HG03045 (cell line): Measurements from ENCODE around the gene GFI1B.
"Not testable (repeated sequence)": the region's sequence is repeated elsewhere in the genome, so short reads cannot be mapped to it uniquely, and the experiment has no call there.

Source experiments
- ATAC-seq: cut with Tn5 transposase; IDR thresholded peaks from one replicate; pipeline ENCODE4 v1.9.1; 2021; ENCODE audit warnings: mild to moderate bottlenecking, moderate library complexity; ENCODE audit not compliant: unreplicated experiment

Gene GFI1B

DNA sequence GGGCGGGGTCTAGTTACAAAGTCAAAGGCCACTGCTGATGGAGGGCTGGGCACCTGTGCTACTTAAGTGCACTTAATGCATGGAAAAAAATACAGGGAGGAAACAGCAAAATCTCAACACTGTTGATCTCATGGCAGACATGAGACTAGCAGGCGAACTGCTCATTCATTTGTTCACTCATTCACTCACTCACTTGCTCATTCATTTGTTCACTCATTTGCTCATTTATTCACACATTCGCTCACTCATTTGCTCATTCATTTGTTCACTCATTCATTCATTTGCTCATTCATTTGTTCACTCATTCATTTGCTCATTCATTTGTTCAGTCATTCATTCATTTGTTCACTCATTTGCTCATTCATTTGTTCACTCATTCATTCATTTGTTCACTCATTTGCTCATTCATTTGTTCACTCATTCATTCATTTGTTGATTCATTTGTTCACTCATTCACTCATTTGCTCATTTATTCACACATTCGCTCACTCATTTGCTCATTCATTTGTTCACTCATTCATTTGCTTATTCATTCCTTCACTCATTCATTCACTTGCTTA is 11.6 kb downstream of the GFI1B start:
- not testable (repeated sequence) for ATAC-seq

DNA sequence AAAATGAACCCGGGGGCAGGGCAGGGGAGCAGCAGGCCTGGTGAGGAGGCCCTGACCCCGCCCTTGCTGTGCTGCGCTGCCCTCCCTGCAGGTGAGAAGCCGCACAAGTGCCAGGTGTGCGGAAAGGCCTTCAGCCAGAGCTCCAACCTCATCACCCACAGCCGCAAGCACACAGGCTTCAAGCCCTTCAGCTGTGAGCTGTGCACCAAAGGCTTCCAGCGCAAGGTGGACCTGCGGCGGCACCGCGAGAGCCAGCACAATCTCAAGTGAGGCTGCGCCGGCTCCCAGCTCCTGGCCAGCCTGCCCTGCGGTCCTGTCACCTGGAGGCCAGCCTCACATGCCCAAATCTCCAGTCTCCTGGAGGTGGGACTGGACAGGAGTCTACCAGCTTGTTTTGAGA is 12.3 kb downstream of the GFI1B start:
- ATAC-seq: no peak

DNA sequence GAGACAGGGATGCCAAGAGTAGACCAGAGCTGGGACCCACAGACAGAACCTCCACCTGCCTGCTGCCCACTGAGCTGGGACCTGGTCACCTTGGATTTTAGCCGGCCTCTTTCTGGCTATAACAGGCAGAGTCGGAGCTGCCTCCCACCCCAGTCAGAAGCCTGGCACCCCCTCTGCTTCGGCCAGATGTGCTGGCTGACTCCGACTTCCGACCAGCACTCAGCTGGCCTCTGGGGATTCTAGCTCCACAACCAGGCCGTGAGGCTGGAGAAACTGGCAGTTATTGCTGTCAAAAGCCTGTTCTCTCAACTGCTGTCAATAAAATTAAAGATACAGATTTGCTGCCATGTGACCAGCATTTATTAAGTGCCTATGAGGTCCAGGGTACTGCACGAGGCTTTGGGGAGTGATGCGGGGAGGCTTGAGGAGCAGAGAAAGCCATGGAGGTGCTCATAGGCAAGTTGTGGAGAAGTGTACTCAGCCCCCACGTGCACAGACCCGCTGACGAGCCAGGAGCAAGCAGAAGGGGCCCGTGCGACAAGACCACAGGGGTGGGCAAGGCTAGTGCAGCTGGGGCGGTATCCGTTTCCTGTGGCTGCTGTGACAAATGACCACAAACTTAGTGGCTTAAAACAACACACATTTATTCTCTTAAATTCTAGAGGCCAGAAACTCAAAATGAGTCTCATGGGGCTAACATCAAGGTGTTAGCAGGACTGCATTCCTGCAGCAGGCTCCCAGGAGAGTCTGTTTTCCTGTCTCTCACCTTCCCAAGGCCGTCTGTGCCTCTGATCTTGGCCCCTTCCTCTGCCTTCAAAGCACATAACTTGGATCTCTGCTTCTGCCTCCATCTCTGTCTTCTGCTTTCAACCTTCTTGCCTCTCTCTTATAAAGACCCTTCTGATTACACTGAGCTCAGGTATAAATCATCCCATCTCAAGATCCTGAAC is 13.1 kb downstream of the GFI1B start:
- no peak for ATAC-seq

DNA sequence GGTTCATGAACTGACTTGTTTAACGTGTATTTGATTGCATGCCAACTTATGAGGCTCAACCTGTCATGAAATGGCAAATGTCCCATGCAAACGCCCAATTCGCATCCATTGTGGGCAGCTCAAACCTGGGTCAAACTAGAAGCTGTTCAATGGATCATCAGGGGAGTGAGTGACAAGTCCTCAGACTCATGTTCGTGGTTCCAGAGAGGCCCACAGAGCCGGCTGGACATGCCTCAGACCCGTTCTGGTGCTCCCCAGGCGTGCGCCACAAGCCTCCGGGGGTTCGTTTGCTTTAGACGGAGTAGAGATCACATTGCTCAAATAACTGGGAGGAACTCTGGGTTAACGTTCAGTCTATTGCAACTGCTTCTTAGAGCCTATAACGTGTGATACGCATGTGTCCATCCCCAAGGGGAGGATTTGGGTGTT is 15.0 kb downstream of the GFI1B start:
- no peak for ATAC-seq

DNA sequence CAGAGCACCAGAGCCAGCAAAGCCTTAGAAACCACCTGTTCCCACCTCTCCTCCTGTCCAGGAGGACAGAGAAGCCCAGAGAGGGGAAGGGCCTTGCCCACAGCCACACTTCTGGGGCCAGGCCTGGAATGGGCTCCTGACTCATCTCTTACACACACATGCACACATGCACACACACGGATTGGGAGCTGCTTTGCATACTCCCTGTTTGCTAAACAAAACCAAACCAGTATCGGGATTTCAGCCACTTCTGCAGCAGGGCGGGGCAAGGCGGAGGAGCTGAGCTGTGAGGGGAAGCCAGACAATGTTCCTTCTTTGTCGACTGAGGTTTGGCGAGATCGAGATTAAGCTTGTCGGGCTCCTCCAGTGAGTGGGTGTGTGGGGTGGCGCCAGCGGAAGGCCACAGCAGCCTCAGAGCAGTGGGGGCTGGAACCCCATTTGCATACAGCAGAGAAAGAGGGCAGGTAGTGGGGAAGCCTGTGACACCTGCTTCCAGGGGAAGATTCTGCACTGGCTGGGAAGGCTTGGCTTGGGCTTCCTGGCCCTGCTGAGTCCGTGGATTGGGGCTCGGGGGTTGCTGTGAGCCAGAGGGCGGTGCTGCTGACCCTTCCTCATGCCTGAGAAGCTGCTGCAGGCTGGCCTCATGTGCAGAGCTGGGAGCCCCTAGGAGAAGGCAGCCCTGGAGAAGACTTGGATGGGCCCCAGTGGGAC is 16.1 kb downstream of the GFI1B start:
- no peak for ATAC-seq

DNA sequence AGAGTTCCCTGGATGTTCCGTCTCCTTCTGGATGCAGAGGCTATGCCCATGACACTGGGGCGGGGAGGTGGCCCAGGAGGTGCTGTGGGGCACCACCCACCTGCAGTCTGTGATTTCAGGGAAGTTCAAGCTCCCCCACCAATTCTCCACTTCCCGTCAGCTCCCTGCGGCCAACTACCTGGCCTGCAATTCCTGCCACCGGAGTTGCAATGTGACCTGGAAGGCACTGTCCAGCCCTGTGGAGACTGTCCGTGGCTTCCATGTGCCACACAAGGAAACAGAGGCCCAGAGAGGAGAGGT is 16.6 kb downstream of the GFI1B start:
- no peak for ATAC-seq

DNA sequence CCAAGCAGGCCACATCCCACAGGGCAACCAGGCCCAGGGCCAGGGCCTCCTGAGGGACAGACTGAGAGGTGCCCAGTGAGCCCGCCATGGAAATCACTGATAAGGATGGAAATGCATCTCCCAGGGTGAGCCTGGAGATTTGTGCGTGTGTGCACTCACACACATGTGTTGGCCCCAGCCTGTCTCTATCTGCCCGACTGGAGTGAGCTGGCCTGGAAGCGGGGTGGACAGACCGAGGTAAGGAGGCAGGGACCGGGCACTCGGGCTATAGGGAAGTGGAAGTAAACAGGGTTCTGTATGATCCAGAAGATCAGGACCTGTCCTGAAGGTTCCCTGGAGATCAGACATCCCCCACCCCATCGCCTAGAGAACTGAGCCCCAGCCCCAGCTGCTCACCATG is 17.4 kb downstream of the GFI1B start:
- no peak for ATAC-seq

DNA sequence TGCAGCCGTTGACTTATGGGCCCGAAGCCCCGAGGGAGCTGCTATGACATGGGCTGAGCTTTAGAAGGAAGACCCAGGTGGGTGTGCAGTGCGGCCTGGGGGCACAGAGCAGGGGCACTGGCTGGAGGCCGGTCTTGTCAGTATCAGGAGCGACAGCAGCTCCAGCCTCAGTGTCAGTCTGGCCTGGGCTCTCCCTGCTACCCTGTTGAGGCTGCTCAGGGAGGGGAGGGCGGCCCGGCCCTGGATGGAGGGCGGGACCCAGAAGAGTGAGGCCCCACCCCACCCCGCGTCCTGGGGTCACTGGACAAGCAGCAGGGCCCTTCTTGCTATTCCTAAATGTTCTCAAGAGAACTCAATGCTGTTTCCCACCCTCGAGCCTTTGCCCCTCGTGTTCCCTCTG is 18.0 kb downstream of the GFI1B start:
- ATAC-seq: no peak

DNA sequence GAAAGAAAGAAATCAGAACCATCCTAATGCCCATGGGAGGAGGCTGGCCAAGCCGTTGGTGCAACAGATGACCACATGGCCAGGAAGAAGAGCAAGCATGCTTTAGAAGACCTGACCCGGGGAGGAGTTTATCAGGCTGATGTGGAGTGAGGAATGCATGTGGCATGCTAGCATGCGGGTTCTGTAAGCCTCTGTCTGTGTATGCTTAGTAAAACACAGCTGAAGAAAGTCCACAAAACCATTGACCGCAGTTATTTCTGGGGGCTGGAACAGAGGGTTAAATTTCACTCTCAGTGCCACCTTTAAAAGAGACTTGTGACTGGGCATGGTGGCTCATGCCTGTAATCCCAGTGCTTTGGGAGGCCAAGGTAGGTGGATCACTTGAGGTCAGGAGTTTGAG is 19.1 kb downstream of the GFI1B start:
- ATAC-seq: no peak

DNA sequence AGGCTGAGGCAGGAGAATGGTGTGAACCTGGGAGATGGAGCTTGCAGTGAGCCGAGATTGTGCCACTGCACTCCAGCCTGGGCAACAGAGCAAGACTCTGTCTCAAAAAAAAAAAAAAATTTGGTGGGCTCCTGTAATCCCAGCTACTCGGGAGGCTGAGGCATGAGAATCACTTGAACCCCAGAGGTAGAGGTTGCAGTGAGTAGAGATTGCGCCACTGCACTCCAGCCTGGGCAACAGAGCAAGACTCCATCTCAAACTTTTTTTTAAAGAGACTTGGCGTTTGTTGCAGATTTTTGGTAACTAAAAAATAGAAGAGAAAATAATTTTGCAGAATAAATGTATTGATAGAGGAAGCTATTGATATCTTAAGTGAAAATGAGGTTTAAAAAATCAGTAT is 19.7 kb downstream of the GFI1B start:
- ATAC-seq: not testable (repeated sequence)

DNA sequence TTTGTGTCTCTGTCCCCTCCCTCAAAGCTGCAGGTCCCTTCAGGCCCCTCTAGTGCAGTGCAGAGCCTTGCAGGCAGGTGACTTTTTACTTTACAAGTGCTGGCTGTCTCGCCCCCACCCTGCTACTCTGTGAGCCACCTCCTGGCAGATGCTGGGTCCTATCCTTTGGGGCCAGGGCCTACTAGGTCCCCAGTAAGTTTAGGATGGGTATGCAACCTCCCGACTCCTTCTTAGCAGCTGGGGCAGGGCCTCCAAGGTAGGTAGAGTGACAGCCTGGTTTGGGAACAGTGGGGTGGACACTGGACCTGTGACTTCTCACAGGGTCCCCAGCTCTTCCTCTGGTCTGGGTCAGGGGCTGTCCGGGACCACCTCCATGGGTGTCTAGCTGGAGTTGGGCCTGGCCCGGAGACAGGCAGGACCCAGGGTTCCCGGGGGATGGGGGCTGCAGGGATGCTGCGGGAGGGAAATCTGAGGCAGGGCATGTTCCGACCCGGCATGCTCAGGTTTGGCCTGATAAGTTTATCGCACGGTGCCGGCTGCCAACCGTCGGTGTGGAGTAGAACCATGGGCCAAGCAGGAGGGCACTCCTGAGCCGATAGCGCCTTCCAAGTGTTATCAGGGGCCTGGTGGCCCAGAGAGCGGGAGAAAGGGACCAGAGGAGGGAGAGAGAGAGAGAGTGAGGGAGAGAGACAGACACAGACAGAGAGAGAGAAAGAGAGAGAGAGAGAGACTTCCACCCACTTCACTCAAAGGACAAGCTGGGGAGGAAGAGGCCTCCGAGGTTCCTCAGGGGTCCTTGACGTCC is 20.5 kb downstream of the GFI1B start:
- no peak for ATAC-seq

DNA sequence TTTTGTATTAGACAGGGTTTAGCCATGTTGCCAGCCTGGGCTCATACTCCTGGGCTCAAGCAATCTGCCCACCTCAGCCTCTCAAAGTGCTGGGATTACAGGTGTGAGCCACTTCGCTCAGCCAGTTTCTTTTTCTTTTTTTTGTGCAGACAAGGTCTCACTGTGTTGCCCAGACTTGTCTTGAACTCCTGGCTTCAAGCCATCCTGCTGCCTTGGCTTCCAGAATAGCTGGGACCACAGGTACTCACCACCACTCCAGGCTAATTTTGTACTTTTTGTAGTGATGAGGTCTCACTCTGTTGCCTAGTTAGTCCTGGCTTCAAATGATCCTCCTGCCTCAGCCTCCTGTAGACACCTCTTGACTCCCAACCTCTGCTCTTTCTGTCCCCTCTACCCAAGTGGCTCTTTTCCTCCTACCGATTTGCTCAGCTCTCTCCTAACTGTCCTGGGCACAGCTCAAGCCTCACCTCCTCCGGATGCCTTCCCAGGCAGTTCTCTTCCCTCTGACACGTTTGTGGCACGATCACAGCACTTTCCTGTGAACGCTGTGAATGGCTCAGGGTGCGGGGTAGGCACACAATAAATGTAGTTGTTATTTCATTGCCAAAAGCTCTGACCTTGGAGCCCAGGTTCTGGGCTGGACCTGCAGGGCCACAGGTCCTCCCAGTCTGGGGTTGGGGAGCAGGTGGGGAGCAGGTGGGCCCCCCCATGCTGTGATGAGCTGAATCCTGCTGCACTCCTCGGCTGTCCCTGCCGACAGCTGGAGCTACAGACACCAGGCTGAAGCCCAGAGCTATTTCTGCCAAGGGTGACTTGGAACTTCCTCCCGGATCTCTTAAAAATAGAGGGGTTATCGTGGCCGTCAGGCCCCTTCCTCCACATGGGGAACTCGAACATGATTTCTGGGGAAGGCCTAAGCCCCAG is 23.9 kb downstream of the GFI1B start:
- no peak for ATAC-seq

DNA sequence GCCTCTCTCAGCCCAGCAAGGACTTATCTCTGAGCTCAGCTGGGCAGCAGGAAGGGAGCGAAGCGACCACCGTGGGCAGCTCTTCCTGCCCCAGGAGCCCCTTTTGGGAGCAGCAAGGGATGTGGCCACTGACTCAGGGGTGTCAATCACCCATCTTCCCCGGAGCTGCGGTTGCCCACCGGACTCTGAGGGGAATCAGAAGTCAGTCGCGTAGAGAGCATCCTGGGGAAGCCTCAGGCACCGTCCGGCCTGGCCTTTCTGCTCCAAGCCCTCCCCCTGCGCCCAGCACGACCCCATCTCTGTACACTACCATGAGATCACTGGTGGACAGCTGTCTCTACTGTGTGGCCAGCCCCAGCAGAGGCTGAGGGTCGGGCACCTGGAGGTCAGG is 24.6 kb downstream of the GFI1B start:
- no peak for ATAC-seq

DNA sequence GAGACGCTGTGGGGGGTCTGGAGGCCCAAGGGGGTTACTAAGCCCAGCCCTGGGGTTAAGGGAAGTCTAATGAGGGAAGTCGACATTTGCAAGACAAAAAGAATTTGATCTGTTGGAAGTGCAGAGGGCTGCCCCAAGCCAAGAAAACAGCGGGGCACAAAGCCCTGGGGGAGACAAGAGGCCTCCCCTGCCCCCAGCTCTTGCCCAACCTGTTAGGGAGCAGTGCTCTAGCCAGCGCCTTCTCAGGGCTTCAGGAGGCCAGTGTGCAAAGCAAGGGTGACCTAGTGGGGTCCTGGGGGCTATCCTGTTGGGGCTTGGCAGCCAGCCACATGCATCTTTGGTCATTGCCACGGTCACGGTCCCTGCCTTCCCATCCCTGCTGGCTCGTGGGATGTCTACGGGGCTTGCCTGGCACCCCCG is 25.2 kb downstream of the GFI1B start:
- ATAC-seq: no peak

DNA sequence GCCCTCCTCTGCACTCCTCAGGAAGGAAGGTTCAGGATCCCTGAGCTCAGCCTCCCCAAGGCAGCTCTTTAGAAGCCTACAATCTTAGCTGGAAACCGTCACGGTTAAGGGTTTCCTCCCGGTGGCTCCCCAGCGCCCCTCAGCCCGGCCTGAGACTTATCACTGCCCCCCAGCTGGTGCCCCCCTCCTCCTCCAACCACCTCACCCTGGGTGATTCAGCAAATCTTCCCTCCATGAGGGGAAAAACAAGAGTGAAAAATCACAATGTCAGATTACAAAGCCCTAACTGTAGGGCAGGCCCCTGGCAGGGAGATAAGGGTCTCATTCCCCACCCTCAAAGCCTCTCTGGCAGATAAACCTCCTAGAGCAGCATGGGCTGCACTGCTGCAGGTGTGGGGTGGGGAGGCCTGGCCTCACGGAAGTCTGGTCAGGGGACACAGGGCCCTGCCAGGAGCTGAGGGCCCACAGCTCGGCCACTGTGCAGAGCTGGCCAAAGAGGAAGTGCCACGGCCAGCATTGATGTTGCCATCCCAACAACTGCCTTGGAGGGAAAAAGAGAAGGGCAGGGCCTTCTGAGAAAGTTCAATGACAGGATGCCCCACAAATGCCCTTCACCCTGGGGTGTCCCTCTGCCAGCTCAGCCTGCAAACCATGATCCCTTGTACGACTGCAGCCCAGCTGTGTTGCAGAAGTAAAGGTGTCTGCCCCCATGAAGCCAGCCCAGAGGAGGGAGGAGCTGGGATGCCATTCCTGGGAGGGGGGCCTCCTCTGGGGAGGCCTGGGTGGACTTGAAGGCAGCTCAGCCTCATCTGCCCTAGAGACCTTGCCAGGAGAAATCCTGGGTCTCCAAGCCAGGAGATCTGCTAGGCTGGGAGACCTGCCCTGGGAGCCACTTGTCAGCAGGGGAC is 25.9 kb downstream of the GFI1B start:
- ATAC-seq: no peak

DNA sequence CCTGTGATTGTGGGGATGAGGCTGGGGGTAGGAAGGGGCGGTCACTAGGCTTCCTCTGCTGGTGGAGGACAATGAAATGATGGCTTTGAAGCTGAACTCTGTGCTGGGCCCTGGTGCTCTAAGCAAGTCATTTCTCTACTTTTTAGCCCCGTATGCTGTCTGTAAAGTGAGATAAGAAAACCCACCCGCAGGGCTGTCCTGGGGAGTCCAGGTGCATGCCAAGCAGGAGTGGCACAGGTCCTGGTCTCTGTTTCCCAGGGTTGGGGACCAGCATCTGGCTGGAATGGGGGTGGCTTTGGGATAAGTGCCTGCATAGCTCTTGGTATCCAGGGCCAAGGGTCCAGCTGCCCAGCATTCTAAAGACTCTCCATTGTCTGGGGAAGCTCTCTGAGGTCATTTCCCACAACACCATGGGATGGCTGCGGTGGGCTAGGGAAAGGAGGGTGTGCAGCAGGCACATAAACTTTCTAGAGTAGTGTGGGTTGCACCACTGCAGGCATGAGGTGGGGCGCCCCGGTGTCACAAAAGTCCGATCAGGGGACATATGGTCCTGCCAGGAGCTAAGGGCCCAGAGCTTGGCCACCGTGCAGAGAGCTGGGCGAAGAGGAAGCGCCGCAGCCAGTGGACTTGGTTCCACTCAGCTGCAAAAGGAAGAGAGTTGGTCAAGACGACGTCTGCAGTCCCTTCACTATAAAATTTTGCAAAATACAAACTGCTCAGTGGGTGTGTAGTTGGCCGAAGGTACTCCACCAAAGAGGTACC is 26.7 kb downstream of the GFI1B start:
- no peak for ATAC-seq

DNA sequence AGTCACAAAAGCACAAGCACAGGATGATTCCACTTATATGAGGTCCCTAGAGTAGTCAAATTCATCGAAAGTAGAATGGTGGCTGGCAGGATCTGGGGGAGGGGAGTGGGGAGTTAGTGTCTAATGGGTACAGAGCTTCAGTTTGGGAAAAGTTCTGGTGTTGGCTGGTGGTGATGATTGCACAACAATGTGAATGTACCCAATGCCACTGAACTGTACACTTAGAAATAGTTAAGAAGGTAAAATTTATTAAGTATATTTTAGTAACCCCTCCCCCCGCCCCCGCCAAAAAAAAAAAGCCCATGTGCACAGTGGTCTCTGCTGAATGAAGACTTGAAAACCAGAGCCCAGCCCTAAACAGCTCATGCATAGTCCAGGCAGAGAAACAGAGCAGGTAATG is 27.5 kb downstream of the GFI1B start:
- no peak for ATAC-seq

DNA sequence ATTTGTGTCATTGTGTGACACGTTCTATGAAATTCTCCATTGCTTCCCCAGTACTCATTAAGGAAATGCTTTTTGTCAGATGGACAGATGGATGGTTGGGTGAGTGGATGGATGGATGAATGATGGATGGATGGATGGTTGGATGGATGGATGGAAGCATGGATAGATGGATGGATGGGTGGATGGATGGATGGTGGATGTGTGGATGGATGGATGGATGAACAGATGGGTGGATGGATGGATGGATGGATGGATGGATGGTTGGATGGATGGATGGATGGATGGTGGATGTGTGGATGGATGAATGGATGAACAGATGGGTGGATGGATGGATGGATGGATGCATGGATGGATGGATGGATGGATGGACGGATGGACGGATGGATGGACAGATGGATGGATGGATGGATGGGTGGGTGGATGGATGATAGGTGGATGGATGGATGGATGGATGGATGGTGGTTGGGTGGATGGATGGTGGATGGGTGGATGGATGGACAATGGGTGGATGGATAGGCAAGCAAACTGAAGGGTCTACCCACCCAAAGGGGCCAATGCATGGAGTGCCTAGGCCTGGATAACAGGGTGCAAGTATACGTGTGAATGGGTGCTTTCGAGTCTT is 28.3 kb downstream of the GFI1B start:
- no peak for ATAC-seq
